Breast epithelium (tissue), 4 donors: Measurements from ENCODE around the gene NSFL1C. TPM values are rescaled to one million over a fixed set of nuclear protein-coding genes. Genes with fewer than 3 reads are reported as not detected.

Source experiments
- DNase-seq, 2 donors: peaks; one replicate each; pipeline ENCODE4 v3.0.0-alpha.2; 2019; ENCODE audit warnings: low spot score in 2 of 2
- H3K27ac ChIP-seq, 2 donors: fragments of 200-600 bp; sonication (generic) in 1 of 2; one replicate each; pipeline ENCODE4 v1.5.1; 2016 to 2019; ENCODE audit warnings: mild to moderate bottlenecking in 1 of 2
- H3K27me3 ChIP-seq, 2 donors: fragments of 200-600 bp; sonication (generic) in 1 of 2; one replicate each; pipeline versions ENCODE4 v1.5.1 to v1.6.0; 2017 to 2019; ENCODE audit warnings: control low read depth in 1 of 2, mild to moderate bottlenecking in 1 of 2
- H3K36me3 ChIP-seq: fragments of 200-600 bp; one replicate; pipeline ENCODE4 v1.5.1; 2019
- H3K4me1 ChIP-seq, 2 donors: fragments of 200-600 bp; sonication (generic); one replicate each; pipeline ENCODE4 v1.5.1; 2016 to 2019; ENCODE audit warnings: control low read depth in 1 of 2
- H3K4me3 ChIP-seq, 3 donors: fragments of 200-600 bp; sonication (generic); 1 replicate in 2 of 3; 2 replicates in 1 of 3; pipeline ENCODE4 v1.5.1; 2016 to 2019; ENCODE audit warnings: mild to moderate bottlenecking in 3 of 3, moderate library complexity in 2 of 3
- H3K9me3 ChIP-seq, 2 donors: fragments of 200-600 bp; sonication (generic) in 1 of 2; one replicate each; pipeline ENCODE4 v1.5.1; 2016 to 2019; ENCODE audit warnings: control low read depth in 1 of 2
- CTCF ChIP-seq, 3 donors: fragments of 450-650 bp; IDR thresholded peaks; one replicate each; pipeline ENCODE4 v1.5.1; 2016 to 2017; ENCODE audit warnings: antibody characterized with exemption in 3 of 3, mild to moderate bottlenecking in 3 of 3, moderate library complexity in 3 of 3
- POLR2A ChIP-seq: fragments of 450-650 bp; IDR thresholded peaks from one replicate; pipeline ENCODE4 v1.6.1; 2016; ENCODE audit warnings: antibody characterized with exemption, mild to moderate bottlenecking, moderate library complexity
- POLR2AphosphoS5 ChIP-seq, 3 donors: sonication (generic); formaldehyde crosslinking; IDR thresholded peaks; one replicate each; pipeline ENCODE4 v1.6.1; 2017; ENCODE audit warnings: antibody characterized with exemption in 3 of 3
- intact Hi-C: fragments of 100-400 bp; cut with DNase I; formaldehyde crosslinking; loops from one replicate; pipeline ENCODE4 v1.15.1; 2023; ENCODE audit warnings: low total_unique reads
- total RNA-seq, 3 donors: library from RNA; depleted of rRNA; stranded (reverse); fragments of >200 nt; gene quantifications; one replicate each; pipeline ENCODE4 v1.1.0, GENCODE V29; 2016

Gene NSFL1C
- total RNA-seq, 3 donors from 2014 or later: 36.7 to 67.5 (median 49.5) TPM

DNA sequence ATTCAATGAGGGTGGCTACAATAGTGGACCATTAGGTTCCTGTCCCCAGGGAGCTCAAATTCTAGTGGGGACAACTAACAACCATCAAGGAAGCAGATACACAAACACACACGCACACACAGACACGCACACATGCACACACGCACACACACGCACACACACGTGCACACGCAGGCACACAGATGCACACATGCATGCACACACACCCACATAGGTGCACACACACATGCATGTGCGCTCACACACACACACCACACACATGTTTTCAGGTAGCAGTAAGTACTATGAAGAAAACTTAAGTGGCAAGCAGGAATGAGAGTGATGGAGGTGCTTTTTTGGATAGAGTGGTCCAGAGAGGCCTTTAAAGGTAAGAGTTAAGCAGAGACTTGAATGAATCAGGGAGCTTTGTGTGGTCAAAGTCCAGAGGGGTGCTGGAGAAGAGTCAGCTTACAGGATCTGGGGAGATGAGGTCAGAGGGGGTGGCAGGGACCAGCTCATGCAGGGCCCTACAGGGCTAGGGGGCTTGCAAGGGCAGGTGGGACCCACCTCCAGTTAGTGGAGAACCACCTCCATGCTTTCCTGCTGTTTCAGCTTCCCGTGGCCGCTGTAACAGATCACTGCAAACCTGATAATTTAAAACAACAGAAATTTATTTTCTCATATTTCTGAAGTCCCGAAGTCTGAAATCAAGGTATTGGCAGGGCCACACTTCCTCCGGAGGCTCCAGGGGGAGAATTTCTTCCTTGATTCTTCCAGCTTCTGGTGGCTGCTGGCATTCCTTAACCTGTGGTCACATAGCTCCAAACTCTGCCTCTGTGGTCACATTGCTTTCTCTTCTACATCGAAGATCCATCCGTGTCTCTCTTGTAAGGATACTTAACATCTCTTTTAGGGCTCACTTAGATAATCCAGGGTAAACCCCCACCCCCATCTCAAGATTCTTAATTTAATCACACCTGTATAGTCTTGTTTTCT is 6.9 kb upstream of the NSFL1C start:
- H3K9me3 ChIP-seq: no peaks in the 10 kb centered on the region
- DNase-seq: no peak
- H3K27ac ChIP-seq: no peak overlapping the region
- no peak for TF ChIP-seq CTCF (IDR thresholded peaks at IDR 0.05)
- TF ChIP-seq POLR2AphosphoS5 (IDR thresholded peaks at IDR 0.05): no peak
- H3K36me3 ChIP-seq: no peaks in the 10 kb centered on the region
- intact Hi-C loops: no loop called here
- no peaks in the 10 kb centered on the region for H3K4me1 ChIP-seq
- H3K27me3 ChIP-seq: no peaks in the 10 kb centered on the region
- H3K4me3 ChIP-seq: no peak overlapping the region

GRCh38 chr20:1472556-1473245 is 6.1 kb upstream of the NSFL1C start:
- intact Hi-C loops: no loop called here
- H3K4me3 ChIP-seq: no peak overlapping the region
- TF ChIP-seq POLR2AphosphoS5 (IDR thresholded peaks at IDR 0.05): no peak
- TF ChIP-seq CTCF (IDR thresholded peaks at IDR 0.05): no peak
- no peak for TF ChIP-seq POLR2A
- no peak for DNase-seq
- H3K4me1 ChIP-seq: no peaks in the 10 kb centered on the region
- H3K27me3 ChIP-seq: no peaks in the 10 kb centered on the region
- H3K36me3 ChIP-seq: no peaks in the 10 kb centered on the region
- no peaks in the 10 kb centered on the region for H3K9me3 ChIP-seq
- no peak overlapping the region for H3K27ac ChIP-seq

DNA sequence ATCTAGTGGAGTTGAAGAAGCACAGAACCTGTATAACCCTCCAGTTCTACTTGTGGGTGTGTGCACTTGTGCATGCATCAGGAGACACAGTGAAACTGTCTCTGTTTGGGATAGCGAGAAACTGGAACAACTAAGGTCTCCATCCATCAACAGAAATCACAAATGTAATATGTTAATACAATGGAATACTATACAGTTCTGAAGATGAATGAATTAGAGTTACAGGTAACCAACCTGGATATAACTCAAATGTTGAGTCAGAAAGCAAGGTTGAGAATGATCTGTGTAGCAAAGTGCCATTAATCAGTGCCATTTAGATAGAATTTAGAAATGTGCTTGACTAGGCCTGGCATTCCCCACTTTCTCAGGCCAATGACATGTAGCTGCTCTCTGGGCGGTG is 4.6 kb upstream of the NSFL1C start:
- no peak for TF ChIP-seq POLR2A
- Histone ChIP-seq H3K36me3 (no peaks in the 10 kb centered on the region), H3K27me3 (no peaks in the 10 kb centered on the region), H3K27ac (no peak overlapping the region), H3K4me3 (no peak overlapping the region), H3K9me3 (no peaks in the 10 kb centered on the region), H3K4me1 (no peaks in the 10 kb centered on the region)
- DNase-seq: no peak
- intact Hi-C loops: no loop called here

GRCh38 chr20:1469925-1470571 is 3.4 kb upstream of the NSFL1C start:
- no peak overlapping the region for H3K4me3 ChIP-seq
- intact Hi-C loops: no loop called here
- TF ChIP-seq POLR2AphosphoS5 (IDR thresholded peaks at IDR 0.05) (peak in 1 of 3 donors; percentile 22), CTCF (IDR thresholded peaks at IDR 0.05) (peak in 2 of 3 donors; percentile 72 to 75), POLR2A (no peak)
- no peaks in the 10 kb centered on the region for H3K36me3 ChIP-seq
- peak; percentile 55 to 73 for DNase-seq
- no peaks in the 10 kb centered on the region for H3K27me3 ChIP-seq
- H3K4me1 ChIP-seq: peaks cover 8 to 9% of the 10 kb centered on the region in 2 donors
- peak overlapping the region; percentile 14 to 38 for H3K27ac ChIP-seq
- no peaks in the 10 kb centered on the region for H3K9me3 ChIP-seq

GRCh38 chr20:1469306-1469905 is 2.8 kb upstream of the NSFL1C start:
- no peaks in the 10 kb centered on the region for H3K36me3 ChIP-seq
- H3K9me3 ChIP-seq: no peaks in the 10 kb centered on the region
- H3K27ac ChIP-seq: peak overlapping the region; percentile 38 to 60
- H3K4me1 ChIP-seq: peaks cover 9 to 11% of the 10 kb centered on the region in 2 donors
- no peak for TF ChIP-seq CTCF (IDR thresholded peaks at IDR 0.05)
- TF ChIP-seq POLR2AphosphoS5 (IDR thresholded peaks at IDR 0.05): no peak
- TF ChIP-seq POLR2A: no peak
- intact Hi-C loops: no loop called here
- H3K4me3 ChIP-seq: no peak overlapping the region
- H3K27me3 ChIP-seq: no peaks in the 10 kb centered on the region
- DNase-seq: no peak
